GM19239 (cell line): Measurements from ENCODE around the gene DEAF1.
"Not testable (repeated sequence)": the region's sequence is repeated elsewhere in the genome, so short reads cannot be mapped to it uniquely, and the experiment has no call there.

Source experiments
- DNase-seq: peaks from one replicate; pipeline ENCODE4 v3.0.0; 2011; ENCODE audit warnings: low spot score; ENCODE audit not compliant: insufficient read length
- FAIRE-seq: peaks from 2 replicates; lab custom pipeline; 2011; peaks lifted over from hg19 to GRCh38; lab: Jason Lieb, UNC

DEAF1 gene

DNA sequence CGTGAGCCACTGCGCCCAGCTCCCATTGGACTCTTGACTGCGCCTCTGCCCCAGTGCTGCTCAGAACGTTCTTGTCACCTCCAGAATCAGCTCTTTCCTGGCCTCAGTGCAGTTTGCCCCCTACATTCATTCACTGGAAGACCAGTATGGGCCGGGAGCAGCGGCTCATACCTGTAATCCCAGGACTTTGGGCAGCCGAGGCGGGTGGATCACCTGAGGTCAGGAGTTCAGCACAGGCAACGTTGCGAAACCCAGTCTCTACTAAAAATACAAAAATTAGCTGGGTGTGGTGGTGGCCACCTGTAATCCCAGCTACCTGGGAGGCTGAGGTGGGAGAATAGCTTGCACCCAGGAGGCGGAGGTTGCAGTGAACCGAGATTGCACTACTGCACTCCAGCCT, 40.6 kb downstream of the DEAF1 start:
- not testable (repeated sequence) for DNase-seq

DNA sequence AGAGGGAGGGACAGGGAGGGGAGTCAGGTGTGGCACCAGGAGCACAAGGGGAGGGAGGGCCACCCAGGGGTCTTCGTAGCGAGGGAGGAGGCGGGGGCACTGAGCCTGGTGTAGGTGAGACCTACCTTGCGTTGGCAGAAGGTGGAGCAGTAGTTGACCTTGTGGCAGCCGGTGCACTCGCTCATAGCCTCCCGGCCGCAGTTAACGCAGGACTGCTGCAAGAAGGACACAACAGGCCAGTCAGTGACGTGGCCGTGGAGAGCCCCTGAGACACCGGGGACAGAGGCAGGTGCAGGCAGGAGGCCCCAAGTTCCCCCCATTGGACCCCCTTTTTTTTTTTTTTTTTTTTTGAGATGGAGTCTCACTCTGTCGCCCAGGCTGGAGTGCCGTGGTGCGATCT, 41.2 kb downstream of the DEAF1 start:
- FAIRE-seq (no peak), DNase-seq (no peak)

More for the DNA sequence above, 40.6 kb downstream of the DEAF1 start:
- not testable (repeated sequence) for FAIRE-seq

DNA sequence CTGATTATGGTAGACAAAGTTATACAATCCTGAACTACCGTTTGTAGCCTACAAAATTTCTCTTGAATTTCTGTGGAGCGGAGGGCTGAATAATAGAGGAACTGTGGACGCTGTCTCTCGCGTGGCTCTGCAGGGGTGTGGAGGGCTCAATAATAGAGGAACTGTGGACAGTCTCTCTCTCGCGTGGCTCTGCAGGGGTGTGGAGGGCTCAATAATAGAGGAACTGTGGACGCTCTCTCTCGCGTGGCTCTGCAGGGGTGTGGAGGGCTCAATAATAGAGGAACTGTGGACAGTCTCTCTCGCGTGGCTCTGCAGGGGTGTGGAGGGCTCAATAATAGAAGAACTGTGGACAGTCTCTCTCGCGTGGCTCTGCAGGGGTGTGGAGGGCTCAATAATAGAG, 41.9 kb downstream of the DEAF1 start:
- not testable (repeated sequence) for FAIRE-seq, DNase-seq

DNA sequence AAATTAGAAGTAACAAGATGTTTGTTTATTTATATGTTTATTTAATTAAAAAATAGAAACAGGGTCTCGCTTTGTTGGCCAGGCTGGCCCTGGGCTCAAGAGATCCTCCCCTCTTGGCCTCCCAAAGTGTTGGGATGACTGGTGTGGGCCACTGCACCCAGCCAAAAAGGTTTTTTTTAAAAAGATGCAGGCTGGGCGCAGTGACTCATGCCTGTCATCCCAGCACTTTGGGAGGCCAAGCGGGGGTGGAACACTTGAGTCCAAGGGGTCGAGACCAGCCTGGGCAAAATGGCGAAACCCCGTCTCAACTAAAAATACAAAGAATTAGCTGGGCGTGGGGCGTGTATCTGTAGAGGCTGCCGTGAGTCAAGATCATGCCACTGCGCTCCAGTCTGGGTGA, 44.5 kb downstream of the DEAF1 start:
- DNase-seq (no peak), FAIRE-seq (no peak)

DNA sequence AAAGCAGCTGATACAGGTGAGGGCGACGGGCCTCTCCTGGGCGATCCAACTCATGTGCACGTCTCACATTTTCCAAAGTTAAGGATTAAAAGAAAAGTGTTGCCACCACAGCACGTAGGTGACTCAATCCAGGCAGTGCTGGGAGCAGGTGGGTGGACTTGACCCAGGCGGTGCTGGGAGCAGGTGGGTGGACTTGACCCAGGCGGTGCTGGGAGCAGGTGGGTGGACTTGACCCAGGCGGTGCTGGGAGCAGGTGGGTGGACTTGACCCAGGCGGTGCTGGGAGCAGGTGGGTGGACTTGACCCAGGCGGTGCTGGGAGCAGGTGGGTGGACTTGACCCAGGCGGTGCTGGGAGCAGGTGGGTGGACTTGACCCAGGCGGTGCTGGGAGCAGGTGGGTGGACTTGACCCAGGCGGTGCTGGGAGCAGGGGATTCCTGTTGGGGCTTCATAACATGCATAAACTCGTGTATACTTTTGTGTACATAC, 47.3 kb downstream of the DEAF1 start:
- DNase-seq, FAIRE-seq: not testable (repeated sequence)

DNA sequence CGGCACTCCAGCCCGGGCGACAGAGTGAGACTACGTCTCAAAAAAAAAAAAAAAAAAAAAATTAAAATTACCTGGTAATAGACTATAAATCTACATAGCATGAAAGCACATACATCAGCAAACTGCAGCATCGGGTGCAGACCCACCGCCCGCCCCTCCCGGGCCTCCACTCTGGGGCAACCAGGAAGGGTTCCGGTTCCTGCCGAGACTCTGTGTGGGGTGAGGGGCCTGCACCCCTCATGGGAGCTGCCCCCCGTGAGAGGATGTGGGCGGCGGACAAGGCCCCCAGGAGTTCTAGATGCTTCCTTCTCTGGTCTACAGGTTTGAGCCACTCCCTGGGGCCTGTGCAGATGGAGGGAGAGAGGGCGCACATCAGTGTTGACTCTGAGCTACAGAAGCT, 48.8 kb downstream of the DEAF1 start:
- FAIRE-seq (no peak), DNase-seq (no peak)

DNA sequence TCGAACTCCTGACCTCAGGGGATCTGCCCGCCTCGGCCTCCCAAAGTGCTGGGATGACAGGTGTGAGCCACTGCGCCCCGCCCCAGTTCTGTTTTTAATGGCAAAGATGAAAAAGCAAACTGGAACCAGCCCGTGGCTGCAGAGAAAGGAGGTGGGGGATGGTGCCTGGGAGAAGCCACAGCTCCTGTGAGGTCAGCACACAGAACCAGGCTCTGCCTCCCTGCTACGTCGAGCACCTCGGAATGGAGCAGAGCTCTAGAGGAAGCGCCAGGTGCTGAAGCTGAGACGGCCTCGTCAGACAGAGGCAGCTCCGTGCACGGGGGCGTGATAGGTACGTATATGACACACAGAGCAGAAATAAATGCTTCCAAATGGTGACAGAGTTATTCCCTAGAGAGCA, 49.5 kb downstream of the DEAF1 start:
- FAIRE-seq = no peak
- no peak for DNase-seq

DNA sequence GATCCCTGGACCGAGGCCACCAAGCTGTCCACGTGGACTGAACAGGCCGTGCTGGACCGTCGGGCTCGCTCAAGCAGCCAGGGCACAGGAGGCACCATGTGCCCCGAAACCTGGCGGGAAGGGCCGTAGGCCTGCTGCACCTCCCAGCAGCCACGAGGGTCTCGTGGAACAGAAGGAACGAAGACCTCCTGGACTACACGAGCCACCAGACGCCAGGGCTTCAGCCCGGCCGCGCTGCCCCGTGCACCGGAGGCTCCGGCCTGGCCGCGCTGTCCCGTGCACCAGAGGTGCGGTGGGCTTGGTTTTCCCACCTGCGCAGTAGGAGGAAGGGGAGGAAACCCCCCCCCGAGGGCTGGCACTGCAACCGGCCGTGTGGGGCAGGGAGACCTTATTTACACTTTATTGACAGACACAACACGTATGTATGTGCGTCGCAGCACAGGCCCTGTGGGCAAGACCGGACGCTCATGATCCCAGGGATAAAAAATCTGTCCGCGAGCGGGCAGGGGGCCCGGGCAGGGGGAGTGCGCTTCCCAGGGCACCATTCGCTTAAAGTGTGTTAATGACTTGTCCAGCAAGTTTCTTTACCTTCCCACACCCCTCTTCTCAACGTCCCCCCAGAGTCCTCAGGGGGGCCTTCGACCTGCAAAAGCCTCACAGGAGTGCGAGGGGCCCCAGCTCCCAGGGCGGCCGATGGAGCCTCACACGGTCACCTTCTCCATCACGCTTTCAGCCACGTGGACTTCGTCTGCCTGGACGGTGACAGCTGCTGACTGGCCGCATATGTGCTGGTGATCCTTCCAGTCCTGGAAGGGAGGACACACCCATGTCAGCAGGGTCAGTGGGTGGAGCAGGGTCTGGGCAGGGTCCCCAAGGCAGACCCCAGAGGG, 50.9 kb downstream of the DEAF1 start:
- FAIRE-seq = no peak
- DNase-seq = no peak

DNA sequence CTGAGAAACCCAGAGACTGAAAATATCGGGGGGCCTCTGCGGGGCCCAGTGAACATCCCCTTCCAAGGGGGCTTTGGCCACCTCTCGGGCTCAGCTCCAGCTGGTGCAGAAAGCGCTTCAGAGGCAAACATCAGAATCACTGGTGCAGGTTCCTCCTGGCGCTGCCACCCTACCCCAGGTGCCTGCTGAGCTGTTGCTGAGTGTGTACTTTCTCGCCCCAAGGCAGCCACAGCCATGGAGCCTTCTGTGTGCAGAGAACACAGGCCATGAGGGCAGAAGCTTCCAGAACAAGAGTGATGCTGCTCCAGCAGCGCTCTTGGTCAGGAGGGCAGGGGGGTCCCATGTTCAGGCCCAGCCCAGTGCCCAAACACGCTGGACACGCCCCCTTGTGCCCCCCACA, 51.7 kb downstream of the DEAF1 start:
- DNase-seq (no peak), FAIRE-seq (no peak)

DNA sequence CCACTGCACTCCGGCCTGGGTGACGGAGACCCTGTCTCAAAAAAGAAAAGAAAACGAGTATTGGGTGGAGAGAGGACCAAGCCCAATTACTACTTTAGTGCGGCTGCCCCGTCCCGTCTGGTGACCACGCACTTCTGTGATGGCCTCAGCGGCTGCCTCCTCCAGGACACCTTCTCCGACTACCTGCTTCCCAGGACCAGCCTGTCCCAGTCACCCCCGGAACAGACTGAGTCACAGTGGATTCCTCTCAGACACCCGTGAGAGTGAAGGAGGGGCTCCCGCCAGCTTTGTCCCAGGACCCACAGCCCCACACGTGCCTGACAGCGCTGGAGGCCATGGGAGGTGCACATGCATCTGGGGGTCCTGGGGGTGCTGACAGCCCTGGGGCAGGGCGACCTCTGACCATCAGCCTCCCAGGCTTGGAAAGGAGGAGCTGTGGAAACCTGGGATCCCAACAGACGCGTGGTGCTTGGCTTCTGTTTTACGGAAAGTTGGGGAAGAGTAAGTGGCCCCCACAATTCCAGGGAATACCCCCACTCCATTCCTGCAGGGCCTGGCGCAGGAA, 53.1 kb downstream of the DEAF1 start:
- DNase-seq (no peak), FAIRE-seq (no peak)

DNA sequence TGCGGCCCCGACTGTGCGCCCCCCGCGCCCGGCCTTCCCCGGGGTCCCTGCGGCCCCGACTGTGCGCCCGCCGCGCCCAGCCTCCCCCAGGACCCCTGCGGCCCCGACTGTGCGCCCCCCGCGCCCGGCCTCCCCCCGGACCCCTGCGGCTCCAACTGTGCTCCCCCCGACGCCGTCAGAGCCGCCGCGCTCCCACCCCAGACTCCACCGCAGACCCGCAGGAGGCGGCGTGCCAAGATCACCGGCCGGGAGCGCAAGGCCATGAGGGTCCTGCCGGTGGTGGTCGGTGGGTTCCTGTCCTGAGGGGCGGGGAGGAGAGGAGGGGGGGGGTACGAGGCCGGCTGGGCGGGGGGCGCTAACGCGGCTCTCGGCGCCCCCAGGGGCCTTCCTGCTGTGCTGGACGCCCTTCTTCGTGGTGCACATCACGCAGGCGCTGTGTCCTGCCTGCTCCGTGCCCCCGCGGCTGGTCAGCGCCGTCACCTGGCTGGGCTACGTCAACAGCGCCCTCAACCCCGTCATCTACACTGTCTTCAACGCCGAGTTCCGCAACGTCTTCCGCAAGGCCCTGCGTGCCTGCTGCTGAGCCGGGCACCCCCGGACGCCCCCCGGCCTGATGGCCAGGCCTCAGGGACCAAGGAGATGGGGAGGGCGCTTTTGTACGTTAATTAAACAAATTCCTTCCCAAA, 54.9 kb downstream of the DEAF1 start:
- DNase-seq (no peak), FAIRE-seq (no peak)

DNA sequence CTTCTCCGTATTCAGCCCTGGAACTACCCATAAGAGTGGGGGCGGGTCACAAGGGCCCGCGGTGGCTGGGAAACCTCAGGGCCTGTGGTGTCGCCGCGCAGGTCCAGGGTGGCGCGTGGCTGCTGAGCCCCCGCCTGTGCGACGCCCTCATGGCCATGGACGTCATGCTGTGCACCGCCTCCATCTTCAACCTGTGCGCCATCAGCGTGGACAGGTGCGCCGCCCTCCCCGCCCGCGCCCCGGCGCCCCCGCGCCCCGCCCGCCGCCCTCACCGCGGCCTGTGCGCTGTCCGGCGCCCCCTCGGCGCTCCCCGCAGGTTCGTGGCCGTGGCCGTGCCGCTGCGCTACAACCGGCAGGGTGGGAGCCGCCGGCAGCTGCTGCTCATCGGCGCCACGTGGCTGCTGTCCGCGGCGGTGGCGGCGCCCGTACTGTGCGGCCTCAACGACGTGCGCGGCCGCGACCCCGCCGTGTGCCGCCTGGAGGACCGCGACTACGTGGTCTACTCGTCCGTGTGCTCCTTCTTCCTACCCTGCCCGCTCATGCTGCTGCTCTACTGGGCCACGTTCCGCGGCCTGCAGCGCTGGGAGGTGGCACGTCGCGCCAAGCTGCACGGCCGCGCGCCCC, 55.6 kb downstream of the DEAF1 start:
- FAIRE-seq = no peak

DNA sequence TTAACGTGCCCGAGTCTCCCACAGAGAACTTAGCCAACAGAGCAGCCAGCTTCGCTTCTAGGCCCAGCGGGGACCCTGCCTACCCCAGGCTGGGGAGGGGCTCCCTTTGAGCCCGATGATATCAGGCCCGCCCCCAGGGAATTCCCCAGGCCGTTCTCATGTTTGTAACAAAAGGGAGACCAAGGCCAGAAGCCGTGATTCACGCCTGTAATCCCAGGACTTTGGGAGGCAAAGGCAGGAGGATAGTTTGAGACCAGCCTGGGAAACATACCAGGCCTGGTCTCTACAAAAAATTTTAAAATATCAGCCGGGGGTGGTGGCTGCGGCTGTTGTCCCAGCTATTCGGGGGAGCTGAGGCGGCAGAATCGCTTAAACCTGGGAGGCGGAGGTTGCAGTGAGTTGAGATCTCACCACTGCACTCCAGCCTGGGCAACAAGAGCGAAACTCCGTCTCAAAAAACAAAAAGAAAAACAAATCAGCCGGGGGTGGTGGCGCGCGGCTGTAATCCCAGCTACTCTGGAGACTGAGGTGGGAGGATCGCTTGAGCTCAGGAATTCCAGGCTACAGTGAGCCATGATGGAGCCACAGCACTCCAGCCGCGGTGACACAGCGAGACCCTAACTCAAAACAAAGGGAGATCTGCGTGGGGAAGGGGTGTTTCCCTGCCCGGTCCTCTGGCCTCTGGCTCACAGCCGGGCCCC, 56.2 kb downstream of the DEAF1 start:
- DNase-seq (no peak), FAIRE-seq (no peak)

More for the DNA sequence above, 55.6 kb downstream of the DEAF1 start:
- DNase-seq = no peak

DNA sequence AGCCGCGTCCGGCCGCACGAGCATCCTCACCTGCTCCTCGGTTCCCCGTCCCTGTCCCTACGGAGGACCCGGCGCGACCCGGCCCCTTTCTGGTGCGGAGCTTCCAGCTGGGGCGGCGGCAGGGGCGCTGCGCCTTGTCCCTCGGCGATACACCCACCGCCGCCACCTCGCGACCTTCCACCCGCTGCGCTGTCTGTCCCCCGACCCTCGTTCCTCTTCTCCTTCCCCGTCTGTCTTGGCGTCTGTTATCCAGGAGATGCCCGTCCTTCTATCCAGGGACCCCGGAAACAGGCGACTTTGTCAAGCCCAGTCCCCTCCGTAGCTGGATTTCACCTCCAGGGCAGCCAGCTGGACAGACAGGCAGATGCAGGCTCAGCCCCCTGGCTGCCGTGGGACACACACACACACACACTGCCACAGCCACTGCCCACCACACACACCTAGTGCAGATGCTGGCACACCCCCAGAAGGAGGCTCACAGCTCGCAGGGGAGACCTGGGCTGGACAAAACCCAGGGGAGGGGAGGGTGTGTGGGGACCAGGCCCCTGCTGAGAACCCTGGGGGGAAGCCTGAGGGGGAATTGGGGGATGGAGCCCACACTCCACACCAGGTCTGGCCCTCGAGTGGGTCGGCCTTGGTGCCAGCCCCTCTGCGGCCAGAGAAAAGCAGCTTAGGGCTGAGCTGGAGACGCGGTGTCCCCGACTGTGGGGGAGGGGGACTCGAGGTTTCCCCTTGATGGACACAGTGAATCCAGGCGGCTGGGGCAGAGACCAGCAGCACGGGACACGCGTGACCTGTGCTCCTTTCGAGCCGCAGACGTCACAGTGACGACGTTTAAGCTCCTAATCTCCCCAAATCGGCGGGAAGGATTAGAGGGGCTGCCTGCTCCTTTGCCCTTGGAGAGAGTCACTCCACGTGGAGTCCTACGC, 57.2 kb downstream of the DEAF1 start:
- FAIRE-seq = no peak
- no peak for DNase-seq

DNA sequence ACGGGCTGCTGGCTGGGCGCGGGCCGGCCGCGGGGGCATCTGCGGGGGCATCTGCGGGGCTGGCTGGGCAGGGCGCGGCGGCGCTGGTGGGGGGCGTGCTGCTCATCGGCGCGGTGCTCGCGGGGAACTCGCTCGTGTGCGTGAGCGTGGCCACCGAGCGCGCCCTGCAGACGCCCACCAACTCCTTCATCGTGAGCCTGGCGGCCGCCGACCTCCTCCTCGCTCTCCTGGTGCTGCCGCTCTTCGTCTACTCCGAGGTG, 57.8 kb downstream of the DEAF1 start:
- DNase-seq = no peak
- FAIRE-seq = no peak

DNA sequence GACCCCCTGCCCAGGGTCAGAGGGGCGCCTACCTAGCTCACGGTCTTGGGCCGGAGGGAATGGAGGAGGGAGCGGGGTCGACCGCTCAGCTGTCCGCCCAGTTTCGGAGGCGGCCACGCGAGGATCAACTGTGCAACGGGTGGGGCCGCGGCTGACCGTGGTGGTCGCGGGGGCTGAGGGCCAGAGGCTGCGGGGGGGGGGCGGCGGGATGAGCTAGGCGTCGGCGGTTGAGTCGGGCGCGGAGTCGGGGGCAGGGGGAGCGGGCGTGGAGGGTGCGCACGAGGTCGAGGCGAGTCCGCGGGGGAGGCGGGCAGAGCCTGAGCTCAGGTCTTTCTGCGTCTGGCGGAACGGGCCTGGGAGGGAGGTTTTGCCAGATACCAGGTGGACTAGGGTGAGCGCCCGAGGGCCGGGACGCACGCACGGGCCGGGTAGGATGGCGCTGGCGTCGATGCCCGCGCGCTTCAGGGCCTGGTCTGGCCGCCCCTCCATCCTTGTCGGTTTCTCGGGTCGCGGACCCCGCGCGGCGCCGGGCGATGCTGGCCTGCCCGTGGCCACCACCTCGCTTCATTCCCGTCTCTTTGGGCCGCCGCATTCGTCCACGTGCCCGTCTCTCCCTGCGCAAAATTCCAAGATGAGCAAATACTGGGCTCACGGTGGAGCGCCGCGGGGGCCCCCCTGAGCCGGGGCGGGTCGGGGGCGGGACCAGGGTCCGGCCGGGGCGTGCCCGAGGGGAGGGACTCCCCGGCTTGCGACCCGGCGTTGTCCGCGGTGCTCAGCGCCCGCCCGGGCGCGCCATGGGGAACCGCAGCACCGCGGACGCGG, 58.3 kb downstream of the DEAF1 start, which contains the start of gene DRD4:
Gene DRD4, plus strand, starts transcription at position 759 of the 822 bp plus-strand sequence. Its CDS starts 36 bp downstream, at position 795.
- no peak for DNase-seq
- no peak for FAIRE-seq

DNA sequence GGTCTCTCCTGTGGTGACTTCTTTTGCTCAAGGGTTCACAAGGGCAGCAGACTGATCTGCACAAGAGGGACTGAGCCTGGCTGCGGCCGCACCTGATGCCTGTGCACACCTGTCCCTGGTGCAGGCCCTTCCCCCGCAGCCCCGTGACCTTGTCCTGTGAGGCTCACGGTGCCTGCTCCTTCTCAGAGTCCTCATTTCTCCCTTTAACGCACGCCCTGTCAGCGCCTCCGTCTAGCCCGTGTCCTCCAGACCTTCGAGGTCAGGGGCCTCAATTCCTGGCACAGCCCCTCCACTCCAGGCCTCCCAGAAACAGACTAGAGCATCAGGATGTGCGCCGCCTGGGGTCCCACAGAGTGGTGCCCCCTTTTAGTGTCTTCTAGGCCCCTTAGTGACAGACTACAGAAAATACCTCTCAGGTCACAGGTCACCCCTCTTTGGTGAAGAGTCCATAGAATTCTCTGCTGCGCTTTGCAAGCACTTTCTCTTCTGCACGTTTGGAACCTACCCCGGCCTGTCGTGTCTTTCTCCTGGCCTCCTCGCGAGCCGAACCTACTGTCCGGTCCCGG, 59.0 kb downstream of the DEAF1 start:
- FAIRE-seq (no peak), DNase-seq (no peak)

DNA sequence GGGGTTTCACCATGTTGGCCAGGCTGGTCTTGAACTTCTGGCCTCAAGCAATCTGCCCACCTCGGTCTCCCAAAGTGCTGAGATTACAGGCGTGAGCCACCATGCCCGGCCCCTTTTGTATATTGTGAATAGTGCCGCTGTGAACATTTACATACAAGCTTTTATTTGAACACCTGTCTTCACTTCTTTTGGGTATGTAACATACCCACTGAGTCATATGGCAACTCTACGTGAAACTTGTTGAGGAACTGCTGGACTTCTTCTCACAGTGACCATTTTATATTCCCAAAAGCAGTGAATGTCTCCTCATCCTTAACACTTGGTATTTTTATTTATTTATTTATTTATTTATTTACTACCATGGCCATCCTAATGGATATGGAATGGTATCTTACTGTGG, 64.2 kb downstream of the DEAF1 start:
- DNase-seq = no peak
- FAIRE-seq = peak; percentile 31
